Measurements from ENCODE around the gene TSC22D2. TPM values are rescaled to one million over a fixed set of nuclear protein-coding genes. Genes with fewer than 3 reads are reported as not detected.

The TSC22D2 gene
- total and polyA plus RNA-seq, 2 of the 8 experiments (the other 6 are each of a cell fraction or from before 2014, with no cell fraction given) = 3.4 to 27.6 TPM

GRCh38 chr3:150444371-150444770 lies 36.3 kb downstream of the TSC22D2 start:
- H3K79me1 ChIP-seq (ENCODE audit: low read depth, low read length) = no peaks in the 10 kb centered on the region
- peaks cover 0 to 5% (median 2%) of the 10 kb centered on the region in 4 experiments; a peak in 2 of 8 replicates for H3K36me3 ChIP-seq (ENCODE audit: control insufficient read depth in 2 of 4, insufficient read depth in 4 of 4, low read length in 3 of 4)
- H3K79me2 ChIP-seq (ENCODE audit: control insufficient read depth in 1 of 2, insufficient read depth in 2 of 2, low read length in 2 of 2) = peaks cover 0 to 32% of the 10 kb centered on the region in 2 experiments; a peak in 2 of 4 replicates
- 82% methylated on average over 2 of the region's 2 CpGs; no CpG with 5 or more reads in 1 of the 2 experiments for WGBS, 2 experiments (ENCODE audit: extremely low coverage in 1 of 2, insufficient coverage in 1 of 2, insufficient read length in 1 of 2, insufficient replicate concordance in 2 of 2, low coverage in 1 of 2, low lambda C conversion rate in 2 of 2, missing lambda C conversion rate in 1 of 2)
- H2BK120ac ChIP-seq (replicated peaks; ENCODE audit: low read depth, low read length) = no peak overlapping the region
- H3K4ac ChIP-seq (replicated peaks; ENCODE audit: insufficient read length, low read depth, low read length) = no peak overlapping the region
- H3K27me3 ChIP-seq (replicated peaks in 1 of 4; ENCODE audit: control insufficient read depth in 3 of 4, extremely low read depth in 1 of 4, insufficient read depth in 3 of 4, low read length in 3 of 4) = peaks cover 0 to 1% (median 0%) of the 10 kb centered on the region in 4 experiments; a peak in 1 of 7 replicates
- no peak overlapping the region for H3K14ac ChIP-seq (ENCODE audit: insufficient read length)
- H3K4me1 ChIP-seq (replicated peaks in 1 of 4; ENCODE audit: control insufficient read depth in 3 of 4, insufficient read depth in 4 of 4, low read length in 3 of 4) = no peaks in the 10 kb centered on the region
- H3K4me3 ChIP-seq (ENCODE audit: extremely low read depth in 1 of 4, insufficient read depth in 2 of 4, low read depth in 3 of 4, low read length in 4 of 4) = no peak overlapping the region
- H2BK5ac ChIP-seq (ENCODE audit: low read depth, low read length) = no peak overlapping the region
- H4K91ac ChIP-seq (replicated peaks; ENCODE audit: insufficient read length, low read length) = no peak overlapping the region
- H3K23ac ChIP-seq (ENCODE audit: insufficient read length) = no peak overlapping the region
- H4K20me1 ChIP-seq (replicated peaks in 1 of 2; ENCODE audit: control insufficient read depth in 1 of 2, insufficient read depth in 2 of 2, low read length in 2 of 2) = no peaks in the 10 kb centered on the region
- no peak overlapping the region for H2BK12ac ChIP-seq (ENCODE audit: low read depth, low read length)
- no peak for FAIRE-seq
- no peak overlapping the region for H3K4me2 ChIP-seq (ENCODE audit: insufficient read depth in 1 of 2, low read depth in 2 of 2, low read length in 2 of 2)
- H3K27ac ChIP-seq (ENCODE audit: low read depth, low read length) = no peak overlapping the region
- H2BK20ac ChIP-seq (ENCODE audit: low read length) = no peak overlapping the region
- no peak for DNase-seq (ENCODE audit: low read depth in 1 of 2, low spot score in 2 of 2)
- H2AFZ ChIP-seq (ENCODE audit: low read length) = no peak overlapping the region
- no peak overlapping the region for H3K9ac ChIP-seq (replicated peaks in 1 of 4; ENCODE audit: extremely low read depth in 1 of 4, low read depth in 3 of 4, low read length in 3 of 4)
- ChIA-PET CTCF (ENCODE audit: partially characterized antibody) (no interaction called here), POLR2A (ENCODE audit: partially characterized antibody) (no interaction called here)
- H2BK15ac ChIP-seq (ENCODE audit: low read length) = no peak overlapping the region
- no peak overlapping the region for H4K5ac ChIP-seq (ENCODE audit: insufficient read length, low read depth, low read length)
- H3K56ac ChIP-seq (replicated peaks; ENCODE audit: insufficient read length, low read depth, low read length) = no peak overlapping the region
- no peak overlapping the region for H4K8ac ChIP-seq (ENCODE audit: extremely low read depth, insufficient read depth, low read length)
- no peak overlapping the region for H3K18ac ChIP-seq (ENCODE audit: extremely low read depth, low read length)
- no peaks in the 10 kb centered on the region for H3K9me3 ChIP-seq (ENCODE audit: insufficient read depth in 2 of 2, low read depth in 1 of 2, low read length in 1 of 2)
- no peaks in the 10 kb centered on the region for H3K23me2 ChIP-seq (ENCODE audit: low read depth, low read length)
- no peak overlapping the region for H2AK5ac ChIP-seq (ENCODE audit: low read depth, low read length)
- TF ChIP-seq POLR2AphosphoS5 (IDR thresholded peaks at IDR 0.05; ENCODE audit: low read depth, low read length) = no peak
- no peak for TF ChIP-seq ASH2L (IDR thresholded peaks at IDR 0.05; ENCODE audit: low read length)
- TF ChIP-seq ZNF274 (IDR thresholded peaks at IDR 0.05; ENCODE audit: borderline replicate concordance, extremely low read depth, low read length) = no peak
- no peak for TF ChIP-seq TAF1 (IDR thresholded peaks at IDR 0.05; ENCODE audit: low read depth, low read length)
- no peak for TF ChIP-seq CTBP2 (IDR thresholded peaks at IDR 0.05; ENCODE audit: borderline replicate concordance, insufficient read depth, insufficient read length, low read length)
- no peak for TF ChIP-seq EZH2 (IDR thresholded peaks at IDR 0.05; ENCODE audit: low read depth, low read length, severe bottlenecking)
- no peak for TF ChIP-seq CHD2 (IDR thresholded peaks at IDR 0.05; ENCODE audit: low read length)
- TF ChIP-seq HDAC2 (IDR thresholded peaks at IDR 0.05; ENCODE audit: borderline replicate concordance in 1 of 2, low read depth in 2 of 2, low read length in 2 of 2) = no peak
- no peak for TF ChIP-seq POLR2A (IDR thresholded peaks at IDR 0.05; ENCODE audit: control extremely low read depth in 1 of 2, low read depth in 2 of 2, low read length in 2 of 2)

Measured in H1 (cell line).